T47D (cell line): ENCODE results near the gene TRAK1.

Experiments used
- DNase-seq, 2 experiments: peaks; one replicate each; pipeline versions ENCODE4 v3.0.0 to v3.0.0-alpha.2; 2011 to 2012; ENCODE audit warnings: low read depth in 1 of 2, low spot score in 1 of 2
- JUND ChIP-seq: IDR thresholded peaks from 2 replicates; pipeline ENCODE4 v1.6.1; 2012; ENCODE audit warnings: low read depth
- in situ Hi-C: cut with HindIII; loops from 2 replicates; pipeline ENCODE4 v1.10.0; 2016; ENCODE audit warnings: low sequenced_read_pairs, low pct_unique_long_range_greater_than_20kb

Gene TRAK1

GRCh38 chr3:42194943-42195510, 103.9 kb downstream of the TRAK1 start:
- DNase-seq, result no peak
- TF ChIP-seq JUND, result no peak
- in situ Hi-C loops, result no loop called here

- in situ Hi-C loops, result no loop called here
- DNase-seq, result no peak
- no peak for TF ChIP-seq JUND
Observed at GRCh38 chr3:42195879-42196330, 104.7 kb downstream of the TRAK1 start.

- in situ Hi-C loops, result no loop called here
Observed at GRCh38 chr3:42198709-42199108, 107.6 kb downstream of the TRAK1 start.

GRCh38 chr3:42202217-42202865, 111.2 kb downstream of the TRAK1 start:
- no peak for DNase-seq
- TF ChIP-seq JUND, result no peak
- in situ Hi-C loops, result no loop called here

More at GRCh38 chr3:42198709-42199108, 107.6 kb downstream of the TRAK1 start:
- DNase-seq, result no peak
- TF ChIP-seq JUND, result no peak

- peak; percentile 72 for TF ChIP-seq JUND
- in situ Hi-C loops, result no loop called here
- DNase-seq, result peak in 1 of 2 experiments; percentile 44
Observed at GRCh38 chr3:42204867-42205599, 113.9 kb downstream of the TRAK1 start.

GRCh38 chr3:42205800-42206514, 114.8 kb downstream of the TRAK1 start:
- in situ Hi-C loops, result no loop called here
- no peak for DNase-seq
- no peak for TF ChIP-seq JUND

GRCh38 chr3:42209917-42210316, 118.8 kb downstream of the TRAK1 start:
- in situ Hi-C loops, result no loop called here
- TF ChIP-seq JUND, result no peak
- no peak for DNase-seq

- in situ Hi-C loops, result no loop called here
- DNase-seq, result no peak
- no peak for TF ChIP-seq JUND
Observed at GRCh38 chr3:42210726-42211125, 119.6 kb downstream of the TRAK1 start.

- no peak for DNase-seq
- in situ Hi-C loops, result no loop called here
- TF ChIP-seq JUND, result no peak
Observed at GRCh38 chr3:42213417-42213816, 122.3 kb downstream of the TRAK1 start.

GRCh38 chr3:42214064-42214463, 122.9 kb downstream of the TRAK1 start:
- TF ChIP-seq JUND, result no peak
- in situ Hi-C loops, result no loop called here
- DNase-seq, result no peak

GRCh38 chr3:42214565-42215283, 123.6 kb downstream of the TRAK1 start:
- no peak for DNase-seq
- in situ Hi-C loops, result no loop called here
- TF ChIP-seq JUND, result no peak

- in situ Hi-C loops, result no loop called here
- TF ChIP-seq JUND, result no peak
- no peak for DNase-seq
Observed at GRCh38 chr3:42216302-42216701, 125.1 kb downstream of the TRAK1 start.

- TF ChIP-seq JUND, result no peak
- in situ Hi-C loops, result no loop called here
- DNase-seq, result no peak
Observed at GRCh38 chr3:42216931-42217333, 125.8 kb downstream of the TRAK1 start.
